ENCODE results near the gene PRMT3. TPM values are rescaled to one million over a fixed set of nuclear protein-coding genes. Genes with fewer than 3 reads are reported as not detected.
"Not testable (repeated sequence)": the region's sequence is repeated elsewhere in the genome, so short reads cannot be mapped to it uniquely, and the experiment has no call there.

The PRMT3 gene
- total and polyA plus RNA-seq, 2 donors (not counting 3 experiments of a cell fraction or from before 2014, with no cell fraction given) = 6.2 to 13.3 TPM

DNA sequence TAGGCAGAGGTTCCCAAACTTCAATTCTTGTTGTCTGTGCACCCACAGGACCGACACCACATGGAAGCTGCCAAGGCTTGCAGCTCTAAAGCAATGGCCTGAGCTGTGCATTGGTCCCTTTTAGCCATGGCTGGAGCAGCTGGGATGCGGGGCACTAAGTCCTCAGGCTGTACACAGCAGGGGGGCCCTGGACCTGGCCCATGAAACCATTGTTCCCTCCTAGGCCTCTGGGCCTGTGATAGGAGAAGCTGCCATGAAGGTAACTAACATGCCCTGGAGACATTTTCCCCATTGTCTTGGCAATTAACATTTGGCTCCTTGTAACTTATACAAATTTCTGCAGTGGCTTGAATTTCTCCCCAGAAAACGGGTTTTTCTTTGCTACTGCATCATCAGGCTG is 168.3 kb downstream of the PRMT3 start:
- Histone ChIP-seq H3K9me1 (replicated peaks; ENCODE audit: control insufficient read depth, extremely low read depth, insufficient read depth, low read length) (no peaks in the 10 kb centered on the region), H3K79me2 (ENCODE audit: control insufficient read depth, insufficient read depth, low read length) (no peaks in the 10 kb centered on the region), H2AFZ (ENCODE audit: low read depth, low read length) (no peak overlapping the region), H4K20me1 (replicated peaks; ENCODE audit: control insufficient read depth, extremely low read depth, insufficient read depth, low read length) (no peaks in the 10 kb centered on the region), H3K4me3 (replicated peaks in 1 of 3; ENCODE audit: insufficient read depth in 1 of 3, low read depth in 1 of 3, low read length in 3 of 3) (no peak overlapping the region), H3K36me3 (ENCODE audit: control insufficient read depth in 2 of 2, extremely low read depth in 1 of 2, insufficient read depth in 2 of 2, low read length in 2 of 2) (no peaks in the 10 kb centered on the region), H3K9ac (replicated peaks; ENCODE audit: extremely low read depth, insufficient read depth, low read length) (no peak overlapping the region), H3K4me1 (ENCODE audit: control insufficient read depth, extremely low read depth, insufficient read depth, low read length) (no peaks in the 10 kb centered on the region), H3K4me2 (ENCODE audit: insufficient read depth, low read length) (no peak overlapping the region), H3K27me3 (ENCODE audit: control insufficient read depth in 2 of 2, insufficient read depth in 2 of 2, low read length in 2 of 2) (no peaks in the 10 kb centered on the region), H3K9me3 (replicated peaks; ENCODE audit: control insufficient read depth, insufficient read depth, low read length) (no peaks in the 10 kb centered on the region), H3K27ac (ENCODE audit: insufficient read depth, low read depth, low read length) (no peak overlapping the region)
- TF ChIP-seq FOS (IDR thresholded peaks at IDR 0.05; ENCODE audit: borderline replicate concordance, insufficient read depth, low read length) (no peak), POLR2A (IDR thresholded peaks at IDR 0.05; ENCODE audit: low read depth, low read length) (no peak)
- TF ChIP-seq, protein P1, sequence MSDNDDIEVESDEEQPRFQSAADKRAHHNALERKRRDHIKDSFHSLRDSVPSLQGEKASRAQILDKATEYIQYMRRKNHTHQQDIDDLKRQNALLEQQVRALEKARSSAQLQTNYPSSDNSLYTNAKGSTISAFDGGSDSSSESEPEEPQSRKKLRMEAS (IDR thresholded peaks at IDR 0.05; ENCODE audit: insufficient read depth, insufficient read length) = no peak
- TF ChIP-seq, protein P2, sequence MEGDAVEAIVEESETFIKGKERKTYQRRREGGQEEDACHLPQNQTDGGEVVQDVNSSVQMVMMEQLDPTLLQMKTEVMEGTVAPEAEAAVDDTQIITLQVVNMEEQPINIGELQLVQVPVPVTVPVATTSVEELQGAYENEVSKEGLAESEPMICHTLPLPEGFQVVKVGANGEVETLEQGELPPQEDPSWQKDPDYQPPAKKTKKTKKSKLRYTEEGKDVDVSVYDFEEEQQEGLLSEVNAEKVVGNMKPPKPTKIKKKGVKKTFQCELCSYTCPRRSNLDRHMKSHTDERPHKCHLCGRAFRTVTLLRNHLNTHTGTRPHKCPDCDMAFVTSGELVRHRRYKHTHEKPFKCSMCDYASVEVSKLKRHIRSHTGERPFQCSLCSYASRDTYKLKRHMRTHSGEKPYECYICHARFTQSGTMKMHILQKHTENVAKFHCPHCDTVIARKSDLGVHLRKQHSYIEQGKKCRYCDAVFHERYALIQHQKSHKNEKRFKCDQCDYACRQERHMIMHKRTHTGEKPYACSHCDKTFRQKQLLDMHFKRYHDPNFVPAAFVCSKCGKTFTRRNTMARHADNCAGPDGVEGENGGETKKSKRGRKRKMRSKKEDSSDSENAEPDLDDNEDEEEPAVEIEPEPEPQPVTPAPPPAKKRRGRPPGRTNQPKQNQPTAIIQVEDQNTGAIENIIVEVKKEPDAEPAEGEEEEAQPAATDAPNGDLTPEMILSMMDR (IDR thresholded peaks at IDR 0.05; ENCODE audit: extremely low read depth in 1 of 2, insufficient read depth in 1 of 2, low read depth in 1 of 2, low read length in 2 of 2) = no peak
- no TSS peak for BruUV-seq (replicated peaks)
- DNase-seq (ENCODE audit: low read depth, low spot score) (no peak), FAIRE-seq (no peak)
- dilution Hi-C loops (cut with MboI; ENCODE audit: extremely low pct_ligation_motif_present, low sequenced_read_pairs) (no loop called here), intact Hi-C loops (cut with micrococcal nuclease) (no loop called here)
- ChIA-PET POLR2A (no interaction called here), CTCF (no interaction called here)

DNA sequence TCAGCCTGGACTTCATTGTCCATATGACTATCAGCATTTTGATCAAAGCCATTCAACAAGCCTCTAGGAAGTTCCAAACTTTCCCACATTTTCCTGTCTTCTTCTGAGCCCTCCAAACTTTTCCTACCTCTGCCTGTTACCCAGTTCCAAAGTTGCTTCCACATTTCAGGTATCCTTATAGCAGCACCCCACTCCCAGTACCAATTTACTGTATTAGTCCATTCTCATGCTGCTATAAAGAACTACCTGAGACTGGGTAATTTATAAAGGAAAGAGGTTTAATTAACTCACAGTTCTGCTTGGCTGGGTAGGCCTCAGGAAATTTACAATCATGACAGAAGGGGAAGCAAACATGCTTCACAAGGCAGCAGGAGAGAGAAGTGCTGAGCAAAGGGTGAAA is 168.9 kb downstream of the PRMT3 start:
- H3K79me2 ChIP-seq (ENCODE audit: control insufficient read depth, insufficient read depth, low read length); H3K27me3 ChIP-seq (ENCODE audit: control insufficient read depth in 2 of 2, insufficient read depth in 2 of 2, low read length in 2 of 2); H3K4me1 ChIP-seq (ENCODE audit: control insufficient read depth, extremely low read depth, insufficient read depth, low read length); intact Hi-C loops (cut with micrococcal nuclease); H4K20me1 ChIP-seq (replicated peaks; ENCODE audit: control insufficient read depth, extremely low read depth, insufficient read depth, low read length); DNase-seq (ENCODE audit: low read depth, low spot score); H3K4me3 ChIP-seq (replicated peaks in 1 of 3; ENCODE audit: insufficient read depth in 1 of 3, low read depth in 1 of 3, low read length in 3 of 3); H3K9me3 ChIP-seq (replicated peaks; ENCODE audit: control insufficient read depth, insufficient read depth, low read length); H3K4me2 ChIP-seq (ENCODE audit: insufficient read depth, low read length); H3K36me3 ChIP-seq (ENCODE audit: control insufficient read depth in 2 of 2, extremely low read depth in 1 of 2, insufficient read depth in 2 of 2, low read length in 2 of 2); H3K9me1 ChIP-seq (replicated peaks; ENCODE audit: control insufficient read depth, extremely low read depth, insufficient read depth, low read length); dilution Hi-C loops (cut with MboI; ENCODE audit: extremely low pct_ligation_motif_present, low sequenced_read_pairs); BruUV-seq (replicated peaks); POLR2A ChIA-PET; H3K27ac ChIP-seq (ENCODE audit: insufficient read depth, low read depth, low read length); FAIRE-seq; H2AFZ ChIP-seq (ENCODE audit: low read depth, low read length); CTCF ChIA-PET; H3K9ac ChIP-seq (replicated peaks; ENCODE audit: extremely low read depth, insufficient read depth, low read length): not testable (repeated sequence)
